Muscle of back (tissue), 11 donors: Measurements from ENCODE around the gene PRKAG2. TPM values are rescaled to one million over a fixed set of nuclear protein-coding genes. Genes with fewer than 3 reads are reported as not detected.

ENCODE experiments used
- DNase-seq, 3 donors: peaks; one replicate each; pipeline versions ENCODE4 v3.0.0 to v3.0.0-alpha.2; 2013
- polyA plus RNA-seq, 10 donors: library from polyadenylated mRNA; unstranded; fragments of 120-200 nt; gene quantifications; one replicate each; pipeline ENCODE4 v1.2.1, GENCODE V29; 2013; ENCODE audit not compliant: insufficient read length in 10 of 10

Gene PRKAG2
- polyA plus RNA-seq, 10 donors, result 11.5 to 17.2 (median 15.0) TPM

DNA sequence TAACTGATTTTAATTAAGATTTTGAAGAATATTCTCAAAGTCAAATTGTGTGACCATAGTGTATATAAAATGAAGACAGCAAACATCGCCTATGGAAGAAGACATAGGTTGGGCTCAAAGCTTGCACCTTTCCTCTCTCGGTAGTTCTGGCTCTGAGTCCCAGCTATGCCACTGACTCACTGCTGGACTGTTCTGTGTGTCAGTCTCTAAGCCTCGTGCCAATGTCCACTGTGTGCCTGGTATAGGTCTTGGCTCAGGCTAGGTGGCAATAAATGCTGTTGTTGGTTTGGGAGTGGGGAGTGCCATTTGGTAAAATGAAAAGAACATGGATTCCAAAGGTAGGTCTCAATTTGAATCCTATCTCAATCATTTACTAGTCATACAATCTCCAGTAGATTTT lies 219.7 kb downstream of the PRKAG2 start:
- DNase-seq, result no peak

DNA sequence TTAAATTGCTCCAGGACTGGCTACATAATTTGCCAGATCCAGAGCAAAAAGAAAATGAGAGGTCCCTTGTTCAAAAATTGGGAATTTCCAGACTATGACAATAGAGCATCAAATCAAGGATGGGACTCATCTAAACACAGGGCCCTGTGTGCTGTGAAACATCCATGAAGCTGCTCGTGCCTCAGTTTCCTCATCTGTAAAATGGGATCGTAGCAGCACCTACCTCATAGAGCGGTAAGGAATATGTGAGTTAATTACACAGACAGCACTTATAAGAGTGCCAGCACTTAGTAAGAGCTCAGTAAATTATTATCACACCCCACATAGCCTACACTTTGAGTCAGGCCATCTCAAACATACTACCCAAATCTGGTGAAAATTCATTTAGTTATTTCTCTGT lies 221.4 kb downstream of the PRKAG2 start:
- no peak for DNase-seq

DNA sequence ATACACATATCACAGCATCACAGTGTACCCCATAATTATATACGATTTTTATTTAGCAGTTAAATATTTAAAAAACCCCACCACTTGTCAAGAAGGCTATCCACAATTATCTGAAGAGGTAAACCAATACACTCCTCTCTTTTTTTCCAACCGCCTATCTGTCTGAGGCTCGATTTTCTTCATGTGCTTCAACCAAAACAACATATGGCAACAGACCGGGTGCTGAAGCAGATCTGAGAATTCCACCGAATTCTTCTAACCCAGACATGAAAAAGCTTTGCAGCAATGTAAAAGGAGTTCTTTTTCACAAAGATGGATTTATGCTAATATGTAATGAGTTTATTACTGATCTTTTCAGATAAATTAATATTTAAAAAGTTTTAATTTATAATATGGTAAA lies 224.8 kb downstream of the PRKAG2 start:
- DNase-seq, result no peak

DNA sequence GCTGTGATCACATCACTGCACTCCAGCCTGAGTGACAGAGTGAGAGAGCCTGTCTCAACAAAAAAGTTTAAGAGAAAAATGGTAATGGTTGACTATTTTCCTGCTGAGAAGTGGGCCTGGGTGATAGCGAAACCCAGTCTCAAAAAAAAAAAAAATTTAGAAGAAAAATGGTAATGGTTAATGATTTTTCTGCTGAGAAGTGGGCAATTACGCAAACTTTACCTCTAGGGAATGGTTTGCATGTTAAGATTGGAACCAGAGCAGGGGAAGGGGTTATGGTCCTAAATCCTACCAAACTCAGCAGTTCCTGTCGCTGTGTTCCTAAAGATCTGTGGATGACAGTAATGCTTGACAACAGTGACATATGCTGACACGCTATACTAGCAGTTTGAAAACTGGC lies 226.8 kb downstream of the PRKAG2 start:
- DNase-seq, result no peak

DNA sequence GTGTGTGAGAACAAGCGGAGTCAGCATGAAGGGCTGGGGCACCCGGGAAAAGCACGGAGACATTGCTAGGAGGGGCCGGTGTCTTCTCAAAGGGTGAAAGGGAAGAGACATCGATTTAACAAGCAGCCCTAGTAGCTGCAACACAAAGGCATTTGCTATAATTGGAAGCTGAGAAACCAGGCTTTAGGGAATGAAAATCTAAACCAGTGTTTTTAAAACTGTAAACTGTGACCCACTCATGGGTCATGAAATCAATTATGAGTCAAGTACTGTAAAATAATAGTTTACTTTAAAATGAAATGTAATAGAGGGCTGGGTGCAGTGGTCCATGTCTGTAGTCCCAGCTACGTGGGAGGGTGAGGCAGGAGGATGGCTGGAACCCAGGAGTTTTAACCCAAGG lies 228.5 kb downstream of the PRKAG2 start:
- no peak for DNase-seq

DNA sequence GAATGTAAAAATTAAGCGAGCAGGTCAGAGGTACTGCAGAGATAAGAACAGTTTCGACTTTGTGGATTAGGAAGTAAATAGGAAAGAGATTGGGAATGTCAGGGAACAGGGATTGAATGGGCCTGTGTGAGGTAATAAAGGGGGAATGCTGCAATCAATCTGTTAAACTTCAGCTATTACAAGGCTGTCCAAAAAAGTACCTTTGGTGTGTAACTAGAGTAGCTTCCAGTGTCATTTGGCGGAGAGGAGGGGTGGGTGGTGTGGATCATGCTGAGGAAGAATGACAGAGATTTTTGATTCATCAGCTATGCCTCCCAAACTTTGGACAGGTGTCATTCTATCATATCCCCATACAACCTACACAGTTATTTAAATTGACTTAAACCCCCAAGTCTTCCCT lies 229.0 kb downstream of the PRKAG2 start:
- DNase-seq, result no peak

DNA sequence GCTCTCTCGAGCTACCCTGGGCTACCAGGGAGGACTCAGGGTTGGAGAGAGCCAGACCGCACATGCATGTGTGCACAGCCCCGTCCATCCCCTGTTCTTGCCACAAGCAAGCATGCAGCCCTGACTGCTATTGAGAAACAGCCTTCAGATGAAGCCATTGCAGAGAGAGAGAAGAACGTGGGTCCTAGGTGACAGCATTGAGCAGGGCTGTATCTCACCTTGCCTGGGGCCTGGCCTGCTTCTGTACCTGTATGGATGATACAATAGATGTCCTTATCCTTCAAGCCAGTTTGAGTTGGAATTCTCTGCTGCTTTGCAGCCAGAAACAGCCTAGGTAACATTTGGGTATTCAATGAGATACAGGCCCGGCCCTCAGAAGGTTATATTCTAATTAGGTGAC lies 229.9 kb downstream of the PRKAG2 start:
- DNase-seq, result no peak

DNA sequence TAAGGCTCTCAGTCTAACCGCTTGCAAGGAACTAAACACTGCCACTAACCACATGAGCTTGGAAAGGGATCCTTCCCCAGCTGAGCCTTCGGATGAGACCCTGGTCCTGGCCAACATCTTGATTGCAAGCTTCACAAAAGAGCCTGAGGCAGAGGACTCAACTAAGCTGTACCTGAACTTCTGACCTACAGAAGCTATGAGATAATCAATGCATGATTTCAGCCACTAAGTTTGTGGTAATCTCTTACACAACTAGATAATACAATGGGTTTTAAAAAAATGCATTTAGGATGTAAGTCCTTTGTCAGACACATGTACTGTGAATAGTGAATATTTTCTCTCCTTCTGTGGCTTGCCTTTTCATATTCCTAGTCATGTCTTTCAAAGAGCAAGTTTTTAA lies 231.6 kb downstream of the PRKAG2 start:
- no peak for DNase-seq

DNA sequence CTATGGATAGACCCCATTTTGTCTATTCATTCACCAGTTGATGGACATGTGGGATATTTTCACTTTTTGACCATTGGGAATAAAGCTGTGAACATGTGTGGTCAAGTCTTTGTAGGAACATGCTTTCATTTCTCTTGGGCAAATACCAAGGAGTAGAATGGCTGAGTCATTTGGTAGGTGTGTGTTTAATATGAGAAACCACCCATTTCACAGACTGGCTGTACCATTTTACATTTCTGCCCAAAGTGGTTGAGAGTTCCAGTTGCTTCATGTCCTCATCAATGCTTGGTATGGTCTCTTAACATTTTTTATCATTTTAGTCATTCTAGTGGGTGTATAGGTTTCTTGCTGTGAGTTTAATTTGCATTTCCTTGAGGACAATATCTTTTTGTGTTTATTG lies 232.4 kb downstream of the PRKAG2 start:
- no peak for DNase-seq

DNA sequence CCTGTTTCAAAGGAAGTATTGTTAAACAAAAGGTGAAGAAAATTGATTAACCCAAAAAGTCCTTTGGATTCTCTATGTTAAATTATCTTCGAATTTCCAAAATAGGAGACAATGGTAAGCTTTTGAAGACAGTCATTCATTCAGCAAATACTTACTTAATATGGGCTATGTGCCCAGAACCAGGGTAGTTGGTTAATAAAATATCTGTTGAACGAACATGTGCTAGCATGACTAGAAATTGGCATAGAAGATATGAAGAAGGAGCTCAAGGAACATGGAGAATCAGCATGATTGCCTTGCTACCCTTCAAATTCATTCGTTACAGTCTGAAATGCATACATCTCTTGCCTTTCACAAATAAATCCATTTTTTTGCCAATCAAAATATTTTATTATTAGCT lies 234.2 kb downstream of the PRKAG2 start:
- DNase-seq, result no peak

DNA sequence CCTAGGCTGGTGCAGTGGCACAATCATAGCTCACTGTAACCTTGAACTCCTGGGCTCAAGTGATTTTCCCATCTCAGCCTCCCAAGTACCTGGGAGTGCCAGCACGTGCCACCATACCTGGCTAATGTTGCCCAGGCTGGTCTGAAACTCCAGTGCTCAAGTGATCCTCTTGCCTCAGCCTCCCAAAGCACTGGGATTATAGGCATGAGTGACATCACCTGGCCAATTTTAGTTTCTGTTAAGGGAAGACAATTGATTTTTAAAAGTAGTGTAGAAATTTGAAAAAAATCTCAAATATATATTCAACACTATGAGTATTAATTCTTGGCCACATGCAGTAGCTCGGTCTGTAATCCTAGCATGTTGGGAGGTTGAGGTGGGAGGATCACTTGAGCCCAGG lies 235.3 kb downstream of the PRKAG2 start:
- no peak for DNase-seq

DNA sequence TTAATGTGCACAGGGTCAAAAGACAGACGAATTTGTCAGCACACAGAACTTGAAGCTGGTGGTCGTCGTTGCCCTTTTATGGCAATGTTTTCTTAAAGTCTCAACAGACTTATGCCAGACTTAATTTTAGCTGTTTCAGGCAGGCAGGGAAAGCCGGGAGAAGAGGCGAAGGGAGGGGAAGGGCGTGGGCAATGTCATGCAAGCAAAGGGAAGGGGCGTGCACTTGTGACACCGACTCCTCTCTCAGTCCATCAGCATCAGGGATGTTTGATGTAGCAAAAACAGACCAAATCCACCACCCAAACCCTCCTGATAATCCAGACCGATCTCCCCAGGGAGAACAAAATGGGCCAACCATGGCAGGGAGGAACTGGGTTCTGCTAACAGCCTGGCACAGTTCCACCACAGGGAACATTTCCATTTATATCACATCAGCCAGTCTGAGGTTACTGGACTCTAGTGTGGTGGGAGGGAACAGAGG lies 239.1 kb downstream of the PRKAG2 start:
- DNase-seq, result peak in 1 of 3 donors; percentile 79

DNA sequence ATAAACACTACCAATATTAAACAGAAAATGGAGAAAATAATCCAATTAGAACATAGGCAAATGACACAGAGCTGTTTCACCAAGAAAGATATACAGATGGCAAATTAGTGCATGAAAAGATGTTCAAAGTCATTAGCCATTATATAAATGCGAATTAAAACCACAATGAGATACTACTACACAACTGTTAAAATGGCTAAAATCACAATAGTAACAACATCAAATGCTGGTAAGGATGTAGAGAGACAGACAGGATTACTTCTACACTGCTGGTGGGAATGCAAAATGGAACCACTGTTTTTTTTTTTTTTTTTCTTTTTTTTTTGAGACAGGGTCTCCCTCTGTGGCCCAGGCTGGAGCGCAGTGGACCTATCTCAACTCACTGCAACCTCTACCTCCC lies 242.3 kb downstream of the PRKAG2 start:
- DNase-seq, result no peak

DNA sequence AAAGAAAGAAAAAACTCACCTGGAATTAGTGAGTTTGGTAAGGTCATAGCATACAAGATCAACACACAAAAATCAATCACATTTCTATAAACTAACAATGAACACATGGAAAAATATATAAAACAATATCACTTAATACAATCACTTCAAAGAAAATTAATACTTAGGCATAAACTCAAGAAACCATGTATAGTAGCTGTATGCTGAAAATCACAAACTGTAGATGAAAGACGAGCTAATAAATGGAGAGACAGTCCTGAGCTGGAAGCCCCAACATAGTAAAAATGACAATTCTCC lies 243.5 kb downstream of the PRKAG2 start:
- no peak for DNase-seq

DNA sequence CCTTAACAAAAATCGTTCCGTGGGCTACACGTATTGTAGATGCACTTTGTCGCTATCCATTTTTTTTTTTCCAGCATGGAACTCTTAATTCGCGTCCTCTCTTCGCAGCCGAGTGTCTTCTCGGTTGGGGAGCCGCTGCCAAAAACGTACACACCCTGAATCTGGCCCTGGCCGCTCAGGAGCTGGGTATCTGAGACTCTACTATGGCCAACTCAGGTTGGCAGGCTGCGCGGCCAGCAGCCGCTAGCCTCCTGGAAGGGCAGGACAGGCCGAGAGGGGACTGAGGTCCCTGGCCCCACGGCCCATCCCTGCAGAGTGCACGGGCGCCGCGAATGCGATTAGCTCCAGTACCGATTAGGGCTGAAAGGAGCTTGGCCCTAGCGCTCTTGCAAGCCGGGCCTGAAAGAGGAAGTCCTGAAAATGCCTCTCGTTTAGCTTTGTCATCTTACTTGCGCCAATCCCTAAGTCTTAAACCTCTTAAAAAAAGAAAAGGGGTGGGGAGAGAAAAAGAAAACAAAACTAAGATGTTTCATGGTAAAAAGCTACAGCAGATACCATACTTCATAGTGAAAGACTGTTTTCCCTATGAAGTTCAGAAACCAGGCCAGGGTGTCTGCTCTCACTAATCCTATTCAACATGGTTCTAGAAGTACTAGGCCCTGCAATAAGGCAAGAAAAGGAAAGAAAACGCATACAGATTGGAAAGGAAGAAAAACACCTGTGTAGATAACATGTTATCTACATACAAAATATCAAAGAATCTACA lies 244.0 kb downstream of the PRKAG2 start:
- peak in 2 of 3 donors; percentile 27 to 59 for DNase-seq

DNA sequence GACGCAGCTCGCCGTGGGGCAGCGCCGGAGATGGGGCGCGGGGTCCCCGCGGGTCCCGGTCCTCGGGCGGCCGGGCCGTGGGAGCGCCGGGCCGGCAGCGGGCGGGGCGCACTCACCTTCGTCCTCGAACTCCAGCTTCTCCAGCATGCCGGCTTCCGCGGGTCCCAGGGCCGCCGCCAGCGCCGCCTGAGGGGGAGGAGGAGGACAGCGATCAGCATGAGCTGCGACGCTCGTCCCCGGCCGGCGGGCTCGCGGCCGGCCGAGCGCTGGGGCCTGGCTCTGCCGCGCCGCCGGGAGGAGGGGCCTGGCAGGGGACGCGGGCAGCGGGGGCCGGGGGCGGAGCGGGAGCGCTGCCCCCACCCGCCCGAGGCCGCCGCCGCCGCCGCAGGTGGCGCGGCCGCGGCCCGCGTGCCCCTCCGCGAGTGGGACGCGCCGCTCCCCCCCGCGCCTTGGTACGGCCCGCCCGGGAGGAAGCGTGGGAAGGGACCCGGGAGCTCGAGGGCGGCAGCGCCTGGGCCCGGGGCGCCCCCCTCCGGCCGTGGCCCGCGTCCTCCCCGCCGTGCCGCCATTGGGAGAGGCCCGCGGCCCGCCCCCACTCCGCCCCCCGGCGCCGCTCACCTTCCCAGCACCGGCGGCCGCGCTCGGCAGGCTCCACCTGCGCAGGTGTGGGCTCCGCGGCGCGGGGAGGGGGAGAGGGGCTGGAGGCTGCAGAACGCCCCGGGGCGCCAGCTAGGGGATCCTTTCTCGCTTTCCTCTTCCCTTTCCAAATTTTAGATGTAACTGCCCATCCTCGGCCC lies 244.8 kb downstream of the PRKAG2 start:
- peak; percentile 70 to 76 (median 70) for DNase-seq

DNA sequence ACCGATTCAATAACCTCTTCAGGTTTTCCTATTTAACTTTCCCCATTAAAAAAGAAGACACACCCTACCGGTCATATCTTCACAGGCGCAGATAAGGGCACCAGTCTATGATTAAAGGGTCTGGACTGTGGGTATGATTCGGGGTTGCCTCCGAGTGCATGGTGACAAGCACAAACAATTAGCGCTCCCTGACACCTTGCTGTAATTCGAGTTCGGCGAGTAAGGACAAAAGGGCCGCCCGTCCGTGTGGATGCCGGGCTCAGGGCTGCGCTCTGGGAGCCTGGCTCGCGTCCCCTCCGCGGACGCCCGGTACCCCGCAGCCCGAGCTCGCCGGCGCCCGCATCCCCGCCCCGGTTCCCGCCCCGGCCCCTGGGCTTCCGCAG lies 245.4 kb downstream of the PRKAG2 start:
- DNase-seq, result peak in 1 of 3 donors; percentile 43

DNA sequence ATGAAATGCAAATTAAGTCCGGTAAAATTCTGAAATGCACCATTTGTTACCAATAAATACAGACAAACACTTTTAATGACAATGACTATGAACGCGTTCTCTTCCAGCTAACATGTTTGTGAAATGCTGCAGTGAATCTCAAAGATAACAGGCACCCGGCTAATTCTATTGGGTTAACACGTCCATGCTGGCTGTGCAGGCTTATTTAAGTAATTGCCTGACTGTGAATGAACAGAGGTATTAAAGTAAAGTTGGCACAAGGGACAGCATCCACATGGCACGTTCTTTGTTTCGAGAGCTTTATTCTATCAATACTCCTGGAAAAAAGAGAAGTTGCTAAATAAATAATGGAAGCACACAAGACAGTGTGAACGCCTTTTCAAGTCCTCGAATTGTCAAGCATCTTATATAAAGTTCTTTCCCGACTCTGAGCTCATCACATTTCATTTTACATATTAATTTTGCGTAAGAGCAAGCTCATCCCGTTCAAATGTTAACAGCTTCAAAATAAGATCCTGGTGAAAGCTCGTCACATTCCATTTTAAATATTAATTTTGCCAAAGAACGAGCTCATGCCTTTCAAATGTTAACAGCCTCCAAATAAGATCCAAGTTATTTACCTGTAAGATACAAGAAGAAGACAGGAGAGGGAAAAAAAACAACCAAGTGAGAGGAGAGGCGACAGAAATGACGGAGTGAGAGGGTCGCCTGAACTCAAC lies 245.9 kb downstream of the PRKAG2 start:
- DNase-seq, result no peak

DNA sequence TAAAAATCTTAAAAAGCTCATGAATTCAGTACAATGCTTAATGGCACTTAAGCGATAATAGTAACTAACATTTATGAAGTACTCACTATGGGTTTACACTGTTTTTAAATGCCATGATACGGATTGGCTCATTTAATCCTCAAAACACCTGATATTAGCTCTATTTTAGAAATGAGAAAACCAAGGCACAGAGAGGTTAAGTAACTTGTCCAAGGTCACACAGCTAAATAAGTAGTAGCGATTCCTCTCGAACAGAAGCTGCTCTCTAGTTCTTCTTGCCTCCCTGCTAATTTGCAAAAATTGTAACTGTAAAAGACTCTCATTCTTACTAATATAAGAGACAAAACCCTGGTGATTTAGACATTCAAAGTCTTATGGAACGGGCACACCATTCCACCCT lies 246.6 kb downstream of the PRKAG2 start:
- DNase-seq, result no peak

DNA sequence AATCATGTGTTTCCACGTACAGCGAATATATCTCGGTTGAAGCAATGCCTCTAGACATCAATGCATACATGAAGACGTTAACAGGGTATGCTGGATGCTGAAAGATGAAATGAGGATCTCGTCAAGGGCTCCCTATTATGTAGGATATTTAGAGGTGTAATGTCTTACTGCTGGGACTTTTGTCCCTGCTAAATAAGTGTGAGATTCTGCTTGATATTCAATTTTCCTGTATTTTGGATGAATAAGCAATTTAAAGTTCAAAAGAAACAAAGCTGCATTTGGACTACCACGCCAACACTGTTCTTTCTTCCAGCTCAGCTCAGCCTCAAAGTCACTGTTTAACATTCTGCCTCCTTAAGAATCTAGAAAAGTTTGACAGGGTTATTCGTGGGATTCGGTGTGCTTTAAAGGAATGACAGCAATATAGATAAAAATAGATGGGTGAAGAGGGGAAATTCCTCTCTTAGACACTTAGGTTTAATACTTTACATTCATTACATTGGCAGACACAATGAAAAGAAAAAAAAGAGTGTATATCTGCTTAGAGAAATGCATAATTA lies 247.1 kb downstream of the PRKAG2 start:
- DNase-seq, result no peak

DNA sequence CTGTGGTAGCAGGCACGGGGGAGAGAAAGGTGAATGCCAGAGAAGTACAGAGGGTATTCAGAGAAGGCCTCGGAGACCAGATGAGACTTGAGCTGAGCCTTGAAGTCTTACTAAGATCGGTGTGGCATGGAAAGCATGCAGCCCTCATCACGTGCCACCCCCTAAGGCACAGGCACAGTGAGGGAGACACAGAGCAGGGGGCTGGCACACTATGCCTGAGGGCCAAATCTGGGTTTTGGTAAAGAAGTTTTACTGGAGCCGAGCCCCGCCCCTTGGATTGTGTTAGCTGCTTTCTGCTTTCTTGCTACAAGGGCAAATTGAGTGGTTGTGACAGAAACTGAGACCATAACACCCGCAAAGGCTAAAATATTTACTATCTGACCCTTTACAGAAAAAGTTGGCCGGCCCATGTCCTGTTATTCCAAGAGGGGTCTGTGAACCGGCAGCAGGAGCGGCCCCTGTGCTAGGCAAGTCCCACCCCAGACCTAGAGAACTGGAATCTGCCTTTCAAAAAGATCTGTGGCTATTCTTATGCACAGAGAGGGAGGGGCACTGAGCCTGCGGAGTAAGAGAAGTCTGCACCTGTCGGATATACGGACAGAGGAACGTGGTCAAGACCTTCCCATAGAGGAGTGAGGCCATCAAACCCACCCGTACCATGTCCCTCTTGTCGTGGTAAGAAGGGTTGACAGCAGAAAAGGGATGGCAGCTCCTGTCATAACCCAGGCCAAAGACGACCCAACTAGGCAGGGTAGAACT lies 247.9 kb downstream of the PRKAG2 start:
- DNase-seq, result no peak
